ENCODE measurements around the gene CEBPA. TPM values are rescaled to one million over a fixed set of nuclear protein-coding genes. Genes with fewer than 3 reads are reported as not detected.
A peak's percentile ranks its signal among the peaks of the same experiment; 100 is the strongest.

CEBPA gene
- total and polyA plus RNA-seq, 2 experiments from 2014 or later: 0.50 to 2.6 TPM

DNA sequence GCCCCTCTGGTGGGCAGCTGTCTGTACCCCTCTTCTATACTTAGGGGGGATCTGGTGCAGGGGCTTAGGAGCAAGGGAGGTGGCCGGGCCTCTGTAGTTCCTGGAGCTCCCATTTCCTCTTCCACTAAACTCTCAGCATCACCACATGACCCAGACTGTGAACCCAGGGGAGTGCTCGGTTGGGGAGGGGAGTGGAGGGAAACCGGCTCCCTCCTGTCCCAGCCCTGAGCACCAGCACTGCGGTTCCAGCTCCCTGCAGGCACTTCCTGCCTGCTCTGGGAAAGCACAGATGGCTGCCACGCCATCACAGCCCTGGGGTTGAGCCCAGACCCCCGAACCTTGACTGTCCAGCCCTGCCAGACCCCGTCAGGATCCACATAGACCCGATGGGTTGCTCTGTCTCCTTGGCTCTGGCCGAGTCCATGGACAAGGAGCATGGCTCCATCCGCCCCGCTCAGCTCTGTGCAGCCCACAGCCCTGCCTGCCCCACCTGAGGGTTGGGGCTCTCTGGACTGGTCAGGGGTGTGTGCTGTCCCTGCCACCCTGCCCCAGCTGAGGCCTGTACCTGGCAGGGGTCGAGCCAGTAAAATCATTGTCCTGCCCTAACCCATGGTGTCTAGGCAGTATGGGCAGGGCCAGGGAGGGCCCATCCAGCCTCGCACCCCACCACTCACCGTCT, 40.7 kb downstream of the CEBPA start:
- no peaks in the 10 kb centered on the region for H3K9me2 ChIP-seq (ENCODE audit: insufficient read depth)
- ATAC-seq (peak; percentile 79), DNase-seq (ENCODE audit: low spot score) (no peak)
- H3K27ac Mint-ChIP-seq: no peak overlapping the region
- H3K79me2 ChIP-seq (replicated peaks; ENCODE audit: insufficient read depth): no peaks in the 10 kb centered on the region
- H3K4me2 ChIP-seq: no peak overlapping the region
- H4K20me1 ChIP-seq (replicated peaks; ENCODE audit: insufficient read depth): no peaks in the 10 kb centered on the region
- TF ChIP-seq POLR2AphosphoS5 (IDR thresholded peaks at IDR 0.05; ENCODE audit: low read depth): no peak
- TF ChIP-seq ZNF114 (CRISPR knock-in tag; IDR thresholded peaks at IDR 0.05): no peak
- TF ChIP-seq ETS1 (IDR thresholded peaks at IDR 0.05): no peak
- TF ChIP-seq, protein P1, sequence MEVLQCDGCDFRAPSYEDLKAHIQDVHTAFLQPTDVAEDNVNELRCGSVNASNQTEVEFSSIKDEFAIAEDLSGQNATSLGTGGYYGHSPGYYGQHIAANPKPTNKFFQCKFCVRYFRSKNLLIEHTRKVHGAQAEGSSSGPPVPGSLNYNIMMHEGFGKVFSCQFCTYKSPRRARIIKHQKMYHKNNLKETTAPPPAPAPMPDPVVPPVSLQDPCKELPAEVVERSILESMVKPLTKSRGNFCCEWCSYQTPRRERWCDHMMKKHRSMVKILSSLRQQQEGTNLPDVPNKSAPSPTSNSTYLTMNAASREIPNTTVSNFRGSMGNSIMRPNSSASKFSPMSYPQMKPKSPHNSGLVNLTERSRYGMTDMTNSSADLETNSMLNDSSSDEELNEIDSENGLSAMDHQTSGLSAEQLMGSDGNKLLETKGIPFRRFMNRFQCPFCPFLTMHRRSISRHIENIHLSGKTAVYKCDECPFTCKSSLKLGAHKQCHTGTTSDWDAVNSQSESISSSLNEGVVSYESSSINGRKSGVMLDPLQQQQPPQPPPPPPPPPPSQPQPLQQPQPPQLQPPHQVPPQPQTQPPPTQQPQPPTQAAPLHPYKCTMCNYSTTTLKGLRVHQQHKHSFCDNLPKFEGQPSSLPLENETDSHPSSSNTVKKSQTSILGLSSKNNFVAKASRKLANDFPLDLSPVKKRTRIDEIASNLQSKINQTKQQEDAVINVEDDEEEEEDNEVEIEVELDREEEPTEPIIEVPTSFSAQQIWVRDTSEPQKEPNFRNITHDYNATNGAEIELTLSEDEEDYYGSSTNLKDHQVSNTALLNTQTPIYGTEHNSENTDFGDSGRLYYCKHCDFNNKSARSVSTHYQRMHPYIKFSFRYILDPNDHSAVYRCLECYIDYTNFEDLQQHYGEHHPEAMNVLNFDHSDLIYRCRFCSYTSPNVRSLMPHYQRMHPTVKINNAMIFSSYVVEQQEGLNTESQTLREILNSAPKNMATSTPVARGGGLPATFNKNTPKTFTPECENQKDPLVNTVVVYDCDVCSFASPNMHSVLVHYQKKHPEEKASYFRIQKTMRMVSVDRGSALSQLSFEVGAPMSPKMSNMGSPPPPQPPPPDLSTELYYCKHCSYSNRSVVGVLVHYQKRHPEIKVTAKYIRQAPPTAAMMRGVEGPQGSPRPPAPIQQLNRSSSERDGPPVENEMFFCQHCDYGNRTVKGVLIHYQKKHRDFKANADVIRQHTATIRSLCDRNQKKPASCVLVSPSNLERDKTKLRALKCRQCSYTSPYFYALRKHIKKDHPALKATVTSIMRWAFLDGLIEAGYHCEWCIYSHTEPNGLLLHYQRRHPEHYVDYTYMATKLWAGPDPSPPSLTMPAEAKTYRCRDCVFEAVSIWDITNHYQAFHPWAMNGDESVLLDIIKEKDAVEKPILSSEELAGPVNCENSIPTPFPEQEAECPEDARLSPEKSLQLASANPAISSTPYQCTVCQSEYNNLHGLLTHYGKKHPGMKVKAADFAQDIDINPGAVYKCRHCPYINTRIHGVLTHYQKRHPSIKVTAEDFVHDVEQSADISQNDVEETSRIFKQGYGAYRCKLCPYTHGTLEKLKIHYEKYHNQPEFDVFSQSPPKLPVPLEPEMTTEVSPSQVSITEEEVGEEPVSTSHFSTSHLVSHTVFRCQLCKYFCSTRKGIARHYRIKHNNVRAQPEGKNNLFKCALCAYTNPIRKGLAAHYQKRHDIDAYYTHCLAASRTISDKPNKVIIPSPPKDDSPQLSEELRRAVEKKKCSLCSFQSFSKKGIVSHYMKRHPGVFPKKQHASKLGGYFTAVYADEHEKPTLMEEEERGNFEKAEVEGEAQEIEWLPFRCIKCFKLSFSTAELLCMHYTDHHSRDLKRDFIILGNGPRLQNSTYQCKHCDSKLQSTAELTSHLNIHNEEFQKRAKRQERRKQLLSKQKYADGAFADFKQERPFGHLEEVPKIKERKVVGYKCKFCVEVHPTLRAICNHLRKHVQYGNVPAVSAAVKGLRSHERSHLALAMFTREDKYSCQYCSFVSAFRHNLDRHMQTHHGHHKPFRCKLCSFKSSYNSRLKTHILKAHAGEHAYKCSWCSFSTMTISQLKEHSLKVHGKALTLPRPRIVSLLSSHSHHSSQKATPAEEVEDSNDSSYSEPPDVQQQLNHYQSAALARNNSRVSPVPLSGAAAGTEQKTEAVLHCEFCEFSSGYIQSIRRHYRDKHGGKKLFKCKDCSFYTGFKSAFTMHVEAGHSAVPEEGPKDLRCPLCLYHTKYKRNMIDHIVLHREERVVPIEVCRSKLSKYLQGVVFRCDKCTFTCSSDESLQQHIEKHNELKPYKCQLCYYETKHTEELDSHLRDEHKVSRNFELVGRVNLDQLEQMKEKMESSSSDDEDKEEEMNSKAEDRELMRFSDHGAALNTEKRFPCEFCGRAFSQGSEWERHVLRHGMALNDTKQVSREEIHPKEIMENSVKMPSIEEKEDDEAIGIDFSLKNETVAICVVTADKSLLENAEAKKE (CRISPR knock-in tag; IDR thresholded peaks at IDR 0.05): no peak
- TF ChIP-seq JUNB (IDR thresholded peaks at IDR 0.05; ENCODE audit: unreplicated experiment): no peak
- TF ChIP-seq EZH2phosphoT487 (IDR thresholded peaks at IDR 0.05; ENCODE audit: unreplicated experiment): no peak
- TF ChIP-seq CREB1 (CRISPR knock-in tag; IDR thresholded peaks at IDR 0.05; ENCODE audit: low read depth): no peak
- no peak for TF ChIP-seq ZNF331 (CRISPR knock-in tag; IDR thresholded peaks at IDR 0.05; ENCODE audit: low read depth)
- TF ChIP-seq, protein P2, sequence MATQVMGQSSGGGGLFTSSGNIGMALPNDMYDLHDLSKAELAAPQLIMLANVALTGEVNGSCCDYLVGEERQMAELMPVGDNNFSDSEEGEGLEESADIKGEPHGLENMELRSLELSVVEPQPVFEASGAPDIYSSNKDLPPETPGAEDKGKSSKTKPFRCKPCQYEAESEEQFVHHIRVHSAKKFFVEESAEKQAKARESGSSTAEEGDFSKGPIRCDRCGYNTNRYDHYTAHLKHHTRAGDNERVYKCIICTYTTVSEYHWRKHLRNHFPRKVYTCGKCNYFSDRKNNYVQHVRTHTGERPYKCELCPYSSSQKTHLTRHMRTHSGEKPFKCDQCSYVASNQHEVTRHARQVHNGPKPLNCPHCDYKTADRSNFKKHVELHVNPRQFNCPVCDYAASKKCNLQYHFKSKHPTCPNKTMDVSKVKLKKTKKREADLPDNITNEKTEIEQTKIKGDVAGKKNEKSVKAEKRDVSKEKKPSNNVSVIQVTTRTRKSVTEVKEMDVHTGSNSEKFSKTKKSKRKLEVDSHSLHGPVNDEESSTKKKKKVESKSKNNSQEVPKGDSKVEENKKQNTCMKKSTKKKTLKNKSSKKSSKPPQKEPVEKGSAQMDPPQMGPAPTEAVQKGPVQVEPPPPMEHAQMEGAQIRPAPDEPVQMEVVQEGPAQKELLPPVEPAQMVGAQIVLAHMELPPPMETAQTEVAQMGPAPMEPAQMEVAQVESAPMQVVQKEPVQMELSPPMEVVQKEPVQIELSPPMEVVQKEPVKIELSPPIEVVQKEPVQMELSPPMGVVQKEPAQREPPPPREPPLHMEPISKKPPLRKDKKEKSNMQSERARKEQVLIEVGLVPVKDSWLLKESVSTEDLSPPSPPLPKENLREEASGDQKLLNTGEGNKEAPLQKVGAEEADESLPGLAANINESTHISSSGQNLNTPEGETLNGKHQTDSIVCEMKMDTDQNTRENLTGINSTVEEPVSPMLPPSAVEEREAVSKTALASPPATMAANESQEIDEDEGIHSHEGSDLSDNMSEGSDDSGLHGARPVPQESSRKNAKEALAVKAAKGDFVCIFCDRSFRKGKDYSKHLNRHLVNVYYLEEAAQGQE (IDR thresholded peaks at IDR 0.05; ENCODE audit: unreplicated experiment): no peak
- no peak for TF ChIP-seq NANOG (IDR thresholded peaks at IDR 0.05; ENCODE audit: borderline replicate concordance)
- no peak for TF ChIP-seq CTCF (conservative IDR thresholded peaks at IDR 0.05; ENCODE audit: low read depth in 2 of 2)
- no peak for TF ChIP-seq STAT1 (IDR thresholded peaks at IDR 0.05; ENCODE audit: unreplicated experiment)
- TF ChIP-seq EZH2 (IDR thresholded peaks at IDR 0.05; ENCODE audit: low read depth, unreplicated experiment): no peak
- no peak overlapping the region for H3K27ac ChIP-seq (ENCODE audit: low read depth)
- no peak overlapping the region for H3K4me3 Mint-ChIP-seq
- H3K4me1 Mint-ChIP-seq: 0 out of 3 replicates have a peak, but pooled peaks cover 6% of the 10 kb centered on the region
- peak overlapping the region; percentile 84 for H2AFZ ChIP-seq
- no peaks in the 10 kb centered on the region for H3K4me1 ChIP-seq (ENCODE audit: insufficient read depth)
- peaks cover 4% of the 10 kb centered on the region for H3K9me3 Mint-ChIP-seq
- H3K36me3 Mint-ChIP-seq (ENCODE audit: low read depth): no peaks in the 10 kb centered on the region; the same call in 2 of the 3 replicates
- H3K4me3 ChIP-seq: no peak overlapping the region
- no peaks in the 10 kb centered on the region for H3K27me3 ChIP-seq (ENCODE audit: insufficient read depth)
- H3F3A ChIP-seq (replicated peaks; ENCODE audit: low read depth): no peaks in the 10 kb centered on the region
- H3K27me3 Mint-ChIP-seq (ENCODE audit: insufficient read depth, low read depth, poor library complexity): peaks cover 19% of the 10 kb centered on the region
- H3K36me3 ChIP-seq (ENCODE audit: insufficient read depth): no peaks in the 10 kb centered on the region; the same call in 1 of the 2 replicates

Measured in GM23338 (cell line).